Renal cortical epithelial cell (primary cell): Measurements from ENCODE around the gene FOXD3. TPM values are rescaled to one million over a fixed set of nuclear protein-coding genes. Genes with fewer than 3 reads are reported as not detected.
A peak's percentile ranks its signal among the peaks of the same experiment; 100 is the strongest.

Experiments used
- DNase-seq: peaks from one replicate; pipeline ENCODE4 v3.0.0-alpha.2; 2011; ENCODE audit warnings: low read depth
- total RNA-seq: library from RNA; depleted of rRNA; stranded (reverse); fragments of >200 nt; gene quantifications from 2 replicates; pipeline ENCODE4 v1.2.3, GENCODE V29; 2014

Gene FOXD3
- total RNA-seq, 1 donor from 2014 or later = not detected

DNA sequence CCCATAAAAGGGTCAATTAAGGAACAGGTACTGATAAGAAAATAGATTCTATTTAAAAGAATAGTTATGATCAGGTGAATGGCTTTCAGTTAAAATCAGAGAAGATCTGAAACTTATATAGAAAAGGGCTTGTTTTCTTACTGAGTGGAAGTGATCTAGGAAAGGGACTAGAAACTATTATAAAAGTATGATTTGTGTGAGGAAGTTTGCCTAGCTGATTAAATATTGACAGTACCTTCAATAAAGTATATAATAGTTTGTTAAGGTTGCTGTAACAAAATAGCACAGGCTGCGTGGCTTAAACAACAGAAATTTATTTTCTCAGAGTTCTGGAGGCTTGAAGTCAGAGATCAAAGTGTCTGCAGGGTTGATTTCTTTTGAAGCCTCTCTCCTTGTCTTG, 39.7 kb downstream of the FOXD3 start:
- no peak for DNase-seq

DNA sequence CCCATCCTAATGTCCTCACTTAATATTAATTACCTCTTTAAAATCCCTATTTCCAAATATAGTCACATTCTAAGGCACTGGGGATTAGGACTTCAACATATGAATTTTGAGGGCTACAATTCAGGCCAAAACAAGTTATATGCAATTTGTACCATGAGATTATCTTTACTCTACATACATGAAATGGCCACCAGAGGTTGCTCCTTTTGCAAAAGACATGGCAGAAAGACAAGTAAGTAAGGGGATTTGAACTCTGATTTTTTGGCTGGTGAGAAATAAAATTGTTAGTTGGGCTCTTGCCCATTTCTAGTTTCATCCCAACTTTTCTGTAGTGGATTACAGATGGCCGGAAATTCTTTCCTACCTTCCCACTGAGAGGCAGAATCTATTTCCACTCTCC, 40.2 kb downstream of the FOXD3 start:
- no peak for DNase-seq

DNA sequence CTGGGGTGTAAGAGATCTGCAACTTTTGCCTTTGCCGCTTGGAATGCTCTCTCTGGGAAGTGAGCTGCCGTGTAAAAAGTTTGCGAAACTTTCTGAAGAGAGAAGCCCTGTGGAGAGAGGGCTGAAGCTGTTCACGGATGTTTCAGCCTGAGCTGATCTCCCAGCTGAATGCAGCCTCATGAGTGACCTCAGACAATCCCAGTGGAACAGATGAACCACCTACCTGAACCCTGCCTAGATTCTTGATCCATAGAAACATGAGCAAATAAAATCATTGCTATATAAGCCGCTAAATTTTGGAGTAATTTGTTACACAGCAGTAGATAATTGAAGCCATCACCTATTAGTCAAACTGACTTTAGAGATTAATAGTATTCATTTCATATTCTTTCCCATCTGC, 40.6 kb downstream of the FOXD3 start:
- DNase-seq = no peak

DNA sequence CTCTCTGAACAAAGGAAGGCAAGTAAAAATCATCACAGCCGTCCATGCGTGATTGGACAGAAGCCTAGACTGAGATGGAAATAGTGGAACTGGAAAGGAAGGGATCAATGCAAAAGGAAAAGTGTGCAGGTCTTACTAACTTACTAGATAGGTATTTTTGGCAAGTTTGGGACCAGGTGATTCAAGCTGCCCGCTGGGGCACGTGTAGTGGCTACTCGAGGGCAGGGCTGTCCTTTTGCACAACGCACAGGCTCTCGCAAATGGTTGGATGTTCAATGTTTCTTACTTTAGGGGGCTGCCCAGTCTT, 44.5 kb downstream of the FOXD3 start:
- DNase-seq = no peak

DNA sequence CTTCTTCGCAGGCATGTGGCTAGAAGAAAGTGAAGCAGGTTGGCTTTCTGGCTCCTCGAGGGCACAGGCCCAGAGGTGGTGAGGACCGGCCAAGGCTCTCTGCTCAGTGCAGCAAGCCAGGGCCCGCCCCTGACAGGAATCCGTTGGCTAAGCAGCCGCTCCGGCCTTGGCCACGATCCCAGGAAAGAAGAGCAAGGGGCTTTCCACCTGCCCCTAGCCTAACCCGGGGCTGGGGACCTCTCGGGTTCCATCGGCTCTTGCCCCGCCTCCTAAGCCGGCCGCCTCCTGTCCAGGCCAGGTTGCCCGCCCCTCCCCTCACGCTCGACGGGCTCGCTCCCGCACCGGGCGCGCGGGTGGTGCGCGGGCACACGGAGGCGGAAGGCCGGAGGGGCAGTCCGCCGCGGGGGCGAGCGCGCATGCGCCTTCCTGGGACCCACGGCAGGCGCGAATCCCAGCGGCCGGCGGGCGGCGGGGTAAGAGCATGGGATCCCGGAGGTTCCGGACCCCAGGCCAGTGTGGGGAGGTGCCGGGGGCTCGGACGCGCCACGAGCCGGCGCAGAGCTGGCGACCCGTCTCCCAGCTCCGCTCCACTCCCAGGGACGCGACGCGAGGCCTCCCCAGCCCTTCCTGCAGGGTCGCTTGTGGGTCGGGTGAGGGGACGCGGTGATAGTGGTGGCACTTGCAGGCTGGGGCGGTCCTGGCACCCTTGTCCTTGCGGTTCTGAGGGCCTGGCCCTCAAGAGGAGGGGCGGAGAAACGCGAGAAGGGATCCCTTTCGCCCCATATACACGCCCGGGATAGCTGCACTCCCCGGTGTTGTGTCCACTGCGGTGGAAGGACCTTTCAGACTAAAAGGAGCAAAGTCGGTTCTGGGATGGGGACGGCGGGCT, 45.1 kb downstream of the FOXD3 start, which contains the start of gene ALG6:
ALG6 (plus strand) TSS at position 413 of the 889 bp plus-strand sequence. CDS start 3,351 bp downstream, outside the sequence.
- DNase-seq = peak; percentile 81

DNA sequence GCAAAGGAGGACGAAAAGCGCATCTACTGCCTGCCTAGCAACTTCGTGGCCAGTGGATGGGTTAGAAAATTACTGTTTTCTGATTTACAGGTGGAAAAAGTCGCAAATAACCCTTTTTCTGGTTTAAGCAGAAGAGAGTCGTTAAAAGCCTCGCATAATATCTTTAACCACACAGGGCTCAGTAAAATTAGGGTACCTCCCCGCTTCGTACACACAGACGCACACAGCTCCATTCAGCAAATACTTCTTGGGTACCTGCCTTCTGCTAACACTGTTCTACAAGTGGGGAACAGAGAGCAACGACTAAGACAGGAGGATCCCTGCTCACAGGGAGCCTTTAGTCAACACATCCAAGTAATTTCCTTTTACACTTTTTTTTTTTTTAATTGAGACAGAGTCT, 45.8 kb downstream of the FOXD3 start:
- DNase-seq = peak; percentile 3

Other genes with a start within 250 kb of the FOXD3 start
- gene ALG6, start 45.1 kb downstream of the FOXD3 start, total RNA-seq = 16.7 and 17.7 TPM in 2 replicates
- 14.0 and 33.3 TPM in 2 replicates for gene ITGB3BP, start 200.7 kb downstream of the FOXD3 start, total RNA-seq
- gene EFCAB7, start 201.0 kb downstream of the FOXD3 start, total RNA-seq = 8.5 and 15.1 TPM in 2 replicates